Prostate gland (tissue), 2 donors: ENCODE data around the gene LETMD1.

Source experiments
- CTCF ChIP-seq, 4 experiments: fragments of 200-600 bp in 2 of 4; fragments of 450-650 bp in 2 of 4; sonication (generic) in 2 of 4; IDR thresholded peaks; 1 replicate in 3 of 4; 2 replicates in 1 of 4; pipeline ENCODE4 v1.5.1; 2016 to 2019; ENCODE audit warnings: antibody characterized with exemption in 4 of 4, mild to moderate bottlenecking in 2 of 4, moderate library complexity in 2 of 4
- POLR2A ChIP-seq: fragments of 450-650 bp; IDR thresholded peaks from one replicate; pipeline ENCODE4 v1.6.1; 2016; ENCODE audit warnings: antibody characterized with exemption, mild to moderate bottlenecking
- POLR2AphosphoS5 ChIP-seq: sonication (generic); formaldehyde crosslinking; IDR thresholded peaks from one replicate; pipeline ENCODE4 v1.6.1; 2017; ENCODE audit warnings: antibody characterized with exemption

- TF ChIP-seq POLR2AphosphoS5: no peak
- TF ChIP-seq CTCF (IDR thresholded peaks at IDR 0.05): no peak
- TF ChIP-seq POLR2A: no peak
Measured at GRCh38 chr12:51081421-51081820, 33.3 kb downstream of the LETMD1 start.
